NCI-H1417 treated with DMSO at 0.1 percent for 48 hours (cell line): ENCODE data around the gene SENP1.

Experiments
- DNase-seq: peaks from one replicate; lab custom pipeline; 2025; lab: John Stamatoyannopoulos, UW

The SENP1 gene

DNA sequence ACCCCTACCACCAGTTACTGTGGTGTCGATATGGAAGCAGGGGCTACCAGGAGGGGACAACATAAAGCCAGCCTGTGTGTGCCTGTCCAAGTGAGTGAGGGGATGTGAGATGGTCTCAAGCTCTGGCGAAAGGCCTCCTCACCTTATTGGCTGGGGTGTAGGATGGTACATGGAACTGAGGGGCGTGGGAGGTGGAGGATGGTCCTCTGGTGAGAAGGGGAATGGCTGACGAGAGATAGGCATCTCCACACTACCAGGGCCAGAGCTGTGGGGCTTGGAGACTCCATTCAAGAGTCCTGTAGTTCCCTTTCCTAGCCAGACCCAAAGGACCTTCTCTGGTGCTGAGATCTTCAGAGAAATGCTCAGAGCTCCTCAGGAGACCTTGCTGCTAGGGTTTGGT lies 69.1 kb downstream of the SENP1 start:
- no peak for DNase-seq

DNA sequence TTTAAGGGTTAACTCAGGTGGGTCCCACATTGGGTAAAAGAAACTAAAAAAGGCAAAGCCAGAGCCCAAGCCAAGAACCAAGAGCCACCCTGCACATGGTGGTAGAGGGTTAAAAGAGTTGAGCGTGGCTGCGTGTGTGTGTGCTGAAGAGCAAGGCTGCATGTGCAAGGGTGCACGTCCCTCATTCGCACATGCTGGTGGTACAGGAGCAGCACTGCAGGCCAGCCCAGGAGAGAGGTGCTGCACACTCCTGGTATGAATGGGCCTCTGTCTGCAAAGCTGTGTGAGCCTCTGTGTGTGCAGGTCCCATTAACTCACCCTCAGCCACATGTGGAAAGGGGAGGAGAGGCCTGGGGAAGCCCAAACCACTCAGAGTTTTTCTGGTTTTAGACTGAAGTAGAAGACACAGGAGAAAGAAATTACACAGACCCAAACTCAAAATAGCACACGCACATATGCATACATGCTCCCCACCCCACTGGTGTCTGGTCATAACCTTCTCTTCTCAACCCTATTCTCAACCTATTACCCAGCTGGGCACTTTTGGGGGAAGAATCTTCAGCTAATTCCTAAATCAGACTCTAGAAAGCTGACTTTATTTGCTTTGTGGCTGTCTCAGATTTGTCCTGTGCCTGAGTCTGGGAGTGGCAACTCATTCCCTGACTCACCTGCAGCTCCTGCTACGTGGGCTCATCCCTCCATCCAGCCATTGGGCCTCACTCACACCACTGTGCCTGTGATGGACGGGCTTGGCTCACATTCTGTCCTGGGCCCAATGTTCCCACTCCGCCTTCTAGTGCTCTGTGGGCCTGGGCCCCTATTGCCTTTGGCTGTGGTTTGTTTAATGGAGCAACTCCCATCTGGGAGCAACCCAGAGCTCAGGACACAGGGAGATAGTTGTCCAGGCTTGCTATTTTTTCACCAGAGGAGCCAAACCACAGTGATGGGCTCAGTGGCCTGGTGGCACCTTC lies 70.8 kb downstream of the SENP1 start:
- DNase-seq = no peak

DNA sequence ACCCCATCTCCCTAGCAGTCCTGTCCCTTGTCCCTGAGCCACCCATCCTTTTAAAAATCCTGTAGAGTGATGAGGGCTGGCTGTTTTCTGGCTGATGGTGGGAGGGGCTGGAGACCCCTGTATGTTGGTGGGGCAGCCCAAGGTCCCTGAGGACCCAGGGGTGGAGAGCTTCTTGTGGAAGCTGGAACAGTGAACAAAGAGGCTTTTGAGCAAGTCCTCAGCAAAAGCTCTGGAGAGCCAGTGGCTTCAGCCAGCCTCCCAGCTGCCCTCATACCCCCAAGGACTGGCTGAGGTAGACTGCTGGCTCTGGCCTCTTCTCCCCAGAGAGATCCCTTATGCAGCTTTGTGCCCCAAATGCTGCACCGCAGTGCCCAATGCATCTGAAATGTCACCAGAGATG lies 72.4 kb downstream of the SENP1 start:
- DNase-seq = no peak

DNA sequence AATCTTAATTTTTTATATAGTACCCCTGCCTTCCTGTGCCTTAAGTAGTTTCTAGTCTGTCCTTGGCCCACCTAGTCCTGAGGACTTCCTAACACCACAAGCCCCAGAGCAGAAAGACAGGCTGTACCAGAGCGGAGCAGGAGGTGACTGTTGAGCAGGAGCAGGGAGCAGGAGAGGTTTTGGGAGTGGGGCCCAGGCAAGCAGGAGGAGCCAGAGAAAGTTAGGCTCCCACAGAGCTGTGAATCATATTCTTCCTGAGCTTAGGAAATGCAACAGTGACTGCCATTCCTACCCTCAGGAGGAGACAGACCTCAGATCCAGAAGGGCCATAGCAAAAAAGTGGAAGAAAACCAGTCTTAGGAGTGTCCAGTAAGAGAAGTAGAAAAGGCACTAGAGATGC lies 73.3 kb downstream of the SENP1 start:
- DNase-seq = no peak

DNA sequence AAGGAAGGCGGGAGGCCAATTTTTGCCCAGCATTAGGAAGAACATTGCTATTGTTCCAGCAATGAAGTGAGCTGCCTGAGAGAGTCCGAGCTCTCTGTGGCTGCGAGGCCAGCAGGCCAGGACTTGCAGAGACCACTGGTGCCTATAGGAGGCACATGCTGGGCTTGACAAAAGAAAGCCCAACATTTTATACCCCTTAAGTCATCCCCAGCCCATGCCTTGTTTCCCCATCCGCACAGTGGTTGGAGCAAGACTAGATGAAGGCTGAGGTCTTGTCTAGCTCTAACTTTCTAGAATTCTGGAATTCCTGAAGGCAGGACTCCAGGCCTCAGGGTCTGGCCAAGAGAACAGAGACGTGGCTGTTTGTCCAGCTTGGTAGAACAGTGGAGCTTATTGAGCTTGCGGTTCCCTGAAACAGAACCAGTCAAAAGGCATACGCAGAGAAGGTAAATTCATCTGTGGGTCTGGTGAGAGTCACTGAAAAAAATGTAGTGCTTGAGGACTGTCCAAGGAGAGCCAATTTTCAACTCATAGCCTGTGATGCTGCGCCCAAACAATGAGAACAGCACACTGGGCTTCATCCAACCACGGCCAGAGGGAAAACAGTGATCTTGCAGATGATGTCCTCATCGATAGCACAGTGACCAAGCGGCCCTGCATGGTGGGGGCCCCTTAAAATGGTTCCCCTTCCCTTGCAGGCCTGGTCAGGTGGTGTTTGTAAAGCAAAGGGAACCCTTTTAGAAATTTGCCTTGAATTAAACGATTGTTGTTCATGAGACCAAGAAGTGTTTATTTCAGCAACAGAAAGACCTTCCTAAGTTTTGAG lies 74.5 kb downstream of the SENP1 start:
- DNase-seq = no peak

DNA sequence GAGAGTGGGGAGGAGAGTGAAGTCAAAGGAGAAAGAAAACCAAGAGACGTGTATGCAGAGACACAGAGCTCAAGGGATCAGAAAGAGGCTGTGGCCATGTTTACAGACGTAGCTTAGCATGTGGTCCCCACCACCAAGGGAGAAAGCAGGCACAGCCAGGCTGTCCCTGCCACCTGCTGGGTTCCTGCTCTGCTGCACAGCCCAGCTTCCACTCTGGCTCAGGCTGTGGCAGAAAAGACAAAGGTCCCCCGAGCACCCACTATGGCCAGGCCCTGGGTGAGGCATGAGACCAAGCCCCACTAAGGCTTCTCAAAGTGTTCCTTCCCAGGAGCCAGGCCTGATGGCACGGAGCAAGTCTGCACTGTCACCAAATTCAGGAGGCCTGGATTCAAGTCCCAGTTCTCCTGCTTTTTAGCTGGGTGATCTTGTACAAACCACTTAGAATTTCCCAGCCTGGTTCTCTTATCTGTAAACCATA lies 75.7 kb downstream of the SENP1 start:
- DNase-seq = no peak

DNA sequence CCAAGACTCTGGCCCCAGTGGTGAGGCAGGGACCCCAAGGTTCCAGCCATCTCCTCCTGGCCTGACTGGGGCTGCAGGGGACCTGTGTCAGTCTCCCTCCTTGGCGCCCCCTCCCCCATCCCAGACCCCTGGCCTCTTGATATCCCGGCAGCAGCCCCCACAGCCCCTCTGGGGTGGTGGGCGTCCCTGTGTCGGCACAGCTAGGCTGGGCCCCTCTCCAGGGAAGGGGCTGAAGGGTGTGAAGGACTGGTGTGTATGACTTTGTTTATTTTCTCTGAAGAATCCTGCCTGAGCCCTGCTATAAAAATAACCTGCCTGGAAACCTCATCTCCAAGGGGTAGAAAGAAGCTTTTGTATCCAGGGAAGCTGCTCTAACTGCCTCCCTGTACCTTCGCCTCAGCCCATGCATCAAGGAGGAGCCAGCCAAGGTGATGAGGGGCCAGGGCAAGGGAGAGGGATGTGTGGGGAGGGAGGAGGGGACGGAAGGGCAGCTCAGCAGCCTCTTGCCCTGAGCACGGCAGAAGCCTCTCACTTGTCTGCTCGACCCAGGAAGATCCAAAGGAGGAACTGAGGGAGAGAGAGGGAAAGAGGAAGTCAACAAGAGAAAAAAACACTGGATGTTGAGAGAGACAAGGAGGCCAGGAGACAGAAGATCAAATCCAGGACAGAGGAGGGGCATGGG lies 76.2 kb downstream of the SENP1 start:
- DNase-seq = no peak

DNA sequence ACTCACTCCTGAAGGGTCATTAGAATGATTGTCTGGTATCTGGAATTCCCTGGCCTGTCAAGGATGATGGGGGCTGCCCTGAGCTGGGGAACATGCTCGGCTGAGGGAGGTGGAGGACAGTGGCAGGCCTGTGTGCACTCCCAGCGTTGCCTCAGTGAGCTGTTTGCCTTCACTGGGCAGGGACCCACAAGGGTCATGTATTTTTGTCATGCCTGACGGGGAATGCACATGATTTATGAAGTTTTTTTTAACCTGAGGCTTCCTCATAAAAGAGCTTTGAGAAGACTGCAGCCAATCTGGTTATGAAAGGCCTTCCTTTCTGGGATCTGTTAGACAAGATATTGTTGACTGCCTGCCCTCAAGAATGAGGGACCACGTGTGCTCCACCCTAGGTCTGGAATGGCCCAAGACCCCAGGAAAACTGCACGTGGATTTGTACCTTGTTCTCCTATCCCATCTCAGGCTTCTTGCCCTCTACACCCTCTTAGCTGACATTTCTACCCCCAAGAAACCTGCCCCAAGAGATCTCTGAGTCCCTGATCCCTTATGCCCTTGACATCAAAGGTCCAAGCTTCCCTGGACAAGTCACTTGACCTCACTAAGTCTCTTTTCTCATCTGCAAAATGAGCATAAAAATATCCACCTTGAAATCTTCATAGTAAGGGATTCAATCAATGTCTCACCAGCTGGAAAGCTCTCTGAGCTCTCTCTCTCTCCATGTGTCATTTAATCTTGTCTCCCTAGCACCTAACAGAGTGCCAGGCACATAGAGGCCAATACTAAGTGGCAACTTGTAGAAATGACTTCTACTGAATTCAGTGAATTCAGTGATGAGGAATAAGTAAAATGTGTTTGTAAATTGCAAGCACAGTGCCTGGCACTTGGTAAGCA lies 77.1 kb downstream of the SENP1 start:
- DNase-seq = no peak

DNA sequence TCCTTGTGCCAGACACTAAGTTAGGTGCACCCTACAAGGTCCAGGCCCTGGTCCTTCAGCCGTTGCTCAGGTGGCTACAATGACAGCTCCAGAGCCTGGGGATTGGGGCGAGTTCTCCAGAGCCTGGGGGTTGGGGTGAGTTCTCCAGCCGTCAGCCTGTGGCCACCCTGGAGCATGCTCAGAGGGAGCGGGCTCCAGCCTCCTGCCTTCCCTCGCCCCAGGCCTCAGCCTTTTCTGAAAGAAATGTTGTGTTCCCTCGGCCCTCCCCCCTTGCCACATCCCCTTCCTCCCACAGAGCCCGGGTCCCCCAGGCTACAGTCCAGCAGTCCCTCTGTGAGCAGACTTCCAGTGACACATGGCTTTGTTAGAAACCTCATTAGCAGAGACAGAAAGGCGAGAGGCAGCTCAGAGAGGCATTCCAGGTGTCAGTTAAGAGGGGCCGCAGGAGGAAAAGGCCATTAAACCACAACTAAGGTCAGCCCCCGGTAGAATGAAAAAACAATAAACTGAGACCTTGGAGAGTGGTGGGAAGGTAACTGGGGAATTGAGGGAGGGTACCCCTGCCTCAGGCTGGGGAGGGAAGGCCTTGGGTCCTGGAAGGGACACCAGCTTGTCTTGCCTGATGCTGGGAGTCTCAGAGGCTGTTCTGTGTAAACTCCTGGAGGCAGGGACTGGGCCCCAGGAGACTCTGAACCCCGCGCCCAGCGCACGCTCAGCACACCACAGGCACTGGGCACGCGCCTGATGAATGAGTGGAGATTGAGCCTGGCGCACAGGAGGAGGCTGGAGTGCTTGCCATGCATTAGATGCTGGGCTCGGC lies 78.5 kb downstream of the SENP1 start:
- DNase-seq = no peak

DNA sequence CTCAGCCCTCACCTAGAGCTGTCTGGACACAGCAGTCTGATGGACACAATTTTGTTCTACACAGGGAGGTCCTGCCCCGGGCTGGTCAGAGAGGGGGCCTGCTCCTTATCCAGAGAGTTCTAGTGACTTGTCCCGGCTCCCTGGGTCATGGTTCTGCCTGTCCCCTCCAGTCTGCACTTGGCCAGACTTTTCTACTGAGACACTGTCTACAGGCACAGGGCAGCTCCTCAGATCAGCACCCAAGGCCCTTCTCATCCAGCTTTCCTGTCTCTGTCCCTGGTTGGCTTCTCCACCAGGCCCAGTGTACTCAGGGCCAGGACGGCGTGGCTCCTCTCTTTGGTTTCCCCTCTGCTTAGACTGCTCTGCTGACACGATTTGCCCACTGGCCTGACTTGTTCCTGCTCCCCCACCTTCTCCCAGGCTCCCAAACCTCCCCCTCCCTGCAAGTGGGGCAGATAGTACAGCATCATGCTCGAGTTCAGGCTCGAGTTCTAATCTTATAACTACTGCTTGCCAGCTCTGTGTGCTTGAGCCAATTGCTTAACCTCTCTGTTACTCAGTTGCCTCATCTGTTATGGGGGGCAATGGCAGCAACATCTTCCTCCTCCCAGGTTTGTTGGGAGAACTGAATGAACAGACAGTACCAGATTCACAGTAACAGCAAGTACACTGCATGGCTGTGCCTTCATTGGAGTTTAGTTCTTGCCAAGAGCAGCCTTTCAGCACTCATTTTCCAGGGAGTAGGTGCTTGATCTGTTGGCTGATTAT lies 79.6 kb downstream of the SENP1 start:
- DNase-seq = no peak

DNA sequence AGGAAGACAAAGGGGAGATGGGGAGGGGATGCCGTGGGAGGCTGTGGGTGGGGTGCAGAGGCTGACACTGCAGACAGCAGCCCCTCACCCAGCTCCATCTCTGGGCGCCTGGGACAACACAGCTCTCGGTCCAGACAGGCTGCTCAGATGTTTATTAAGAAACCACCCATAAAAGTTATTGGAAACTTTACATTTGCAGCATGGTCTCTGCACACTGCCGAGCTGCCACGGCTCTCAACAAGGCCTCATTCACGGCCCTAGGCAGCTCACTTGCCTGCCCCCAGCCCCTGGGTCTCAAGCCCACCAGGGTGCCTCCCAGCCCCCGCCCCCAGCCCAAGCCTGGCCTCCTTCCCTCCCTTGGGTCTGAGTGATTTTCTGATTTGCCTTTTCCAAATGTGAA lies 80.6 kb downstream of the SENP1 start:
- no peak for DNase-seq

DNA sequence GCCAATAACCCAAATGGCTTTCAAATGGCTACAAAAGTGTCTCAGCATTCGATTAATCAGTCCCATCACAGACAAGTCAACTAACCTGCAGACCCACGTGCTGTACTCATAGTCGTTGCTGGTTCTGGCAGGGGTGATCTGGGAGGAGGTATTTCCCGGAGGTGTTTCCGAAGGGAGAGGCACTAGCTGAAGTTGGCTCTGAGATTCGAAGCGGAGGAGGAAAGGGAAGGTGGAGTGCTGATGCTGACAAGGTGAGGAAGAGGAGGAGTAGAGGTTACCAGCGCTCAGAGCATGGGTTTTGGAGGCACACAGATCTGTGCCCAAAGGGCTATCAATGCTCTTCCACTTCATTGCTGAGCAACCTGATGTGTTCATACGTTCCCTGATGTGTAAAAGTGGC lies 81.1 kb downstream of the SENP1 start:
- no peak for DNase-seq

DNA sequence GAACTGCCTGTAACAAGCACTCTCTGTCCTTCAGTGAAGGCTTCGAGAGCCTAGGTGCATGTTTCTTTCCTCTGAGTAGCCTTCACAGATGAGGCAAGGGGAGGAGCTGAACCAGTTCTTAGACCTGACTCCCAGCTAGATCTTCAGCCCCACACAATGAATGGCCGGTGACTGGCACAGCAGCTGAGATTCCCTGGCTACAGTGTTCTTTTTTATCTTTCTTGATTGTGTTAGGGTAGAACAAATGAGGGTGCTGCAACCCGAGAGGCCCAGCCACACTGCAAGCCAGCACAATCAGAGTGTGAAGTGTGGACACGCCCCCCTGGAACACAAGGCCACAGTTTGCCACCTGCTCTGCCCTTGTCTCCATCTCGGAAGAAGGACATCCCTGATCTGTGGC lies 82.5 kb downstream of the SENP1 start:
- DNase-seq = no peak

DNA sequence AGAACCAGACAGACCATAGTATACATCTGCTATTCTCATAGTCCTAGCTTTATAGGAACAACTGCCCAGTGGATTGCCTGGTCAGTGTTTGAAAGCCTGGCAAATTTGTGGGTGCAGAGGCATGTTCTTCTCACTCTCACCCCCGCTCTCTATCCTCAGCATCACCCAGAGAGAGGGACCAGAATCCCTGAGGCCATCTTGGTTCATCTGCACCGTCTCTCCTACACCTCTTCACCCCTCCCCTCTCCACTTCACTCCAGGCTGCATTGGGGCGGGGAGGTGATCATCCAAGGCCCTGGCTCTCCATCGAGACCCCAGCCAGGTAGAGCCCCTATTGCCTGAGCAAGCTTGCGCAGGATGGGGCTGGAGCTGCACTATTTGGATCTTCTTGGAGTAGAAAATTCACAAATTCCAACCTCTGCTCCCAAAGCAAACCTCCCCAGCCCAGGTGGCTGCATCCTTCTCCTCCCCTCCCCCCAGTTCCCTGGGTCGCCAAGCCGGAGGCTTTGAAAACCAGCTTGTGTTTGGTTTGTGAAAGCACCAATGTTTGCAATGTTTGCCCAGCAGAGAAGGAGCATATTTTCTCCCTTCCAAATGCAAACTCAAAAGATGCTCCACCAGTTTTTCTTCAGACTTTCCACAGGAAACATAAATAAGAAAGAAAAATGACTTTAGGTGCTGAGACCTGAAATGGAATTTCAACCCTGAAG lies 83.0 kb downstream of the SENP1 start:
- no peak for DNase-seq

DNA sequence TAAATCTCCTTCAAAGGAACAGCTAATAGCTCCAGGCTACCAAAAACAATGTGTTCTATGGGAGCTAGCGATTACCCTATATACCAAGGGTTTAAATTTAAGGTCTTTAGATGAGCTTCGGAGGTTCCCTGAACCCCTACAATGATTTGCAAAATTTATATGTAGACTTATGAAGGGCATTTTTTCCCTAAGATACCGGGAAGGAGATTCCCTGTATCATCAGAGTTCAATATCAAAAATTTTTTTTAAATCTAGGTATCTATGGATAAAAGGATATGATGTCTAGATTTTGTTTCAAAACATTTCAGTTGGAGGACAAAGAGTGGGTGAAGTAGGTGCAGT lies 83.7 kb downstream of the SENP1 start:
- no peak for DNase-seq

DNA sequence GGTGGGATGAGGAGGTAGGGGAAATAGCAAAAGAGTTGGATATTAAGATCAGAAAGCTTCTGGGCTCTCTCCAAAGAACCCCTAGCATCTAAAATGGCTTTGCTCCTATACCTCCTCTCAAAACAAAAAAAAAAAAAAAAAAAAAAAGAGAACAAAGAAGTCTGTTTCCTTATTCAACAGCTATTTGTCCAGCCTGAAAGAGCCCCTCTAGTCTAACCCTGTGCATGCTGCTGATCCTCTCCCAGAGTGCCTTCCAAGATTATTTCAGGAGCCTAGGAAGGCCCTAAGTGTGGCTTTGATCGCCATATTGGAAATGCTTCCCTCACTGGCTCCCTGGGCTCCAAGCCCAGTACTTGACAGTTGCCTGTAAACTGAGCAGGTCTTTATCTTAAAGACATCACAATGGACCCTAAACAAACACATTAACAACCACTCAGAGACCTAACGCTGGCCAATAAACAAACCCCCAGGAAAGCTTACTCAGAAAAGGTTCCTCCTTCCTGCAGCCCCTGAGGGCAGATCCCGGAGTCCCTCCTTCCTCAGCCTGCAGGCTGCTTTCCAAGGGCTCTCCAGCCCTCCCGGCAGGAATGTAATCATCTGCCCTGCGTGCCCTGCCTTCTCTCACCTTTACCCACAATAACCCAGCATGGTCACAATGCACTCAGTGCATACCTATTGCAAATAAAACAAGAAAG lies 84.2 kb downstream of the SENP1 start:
- DNase-seq = peak; percentile 39

DNA sequence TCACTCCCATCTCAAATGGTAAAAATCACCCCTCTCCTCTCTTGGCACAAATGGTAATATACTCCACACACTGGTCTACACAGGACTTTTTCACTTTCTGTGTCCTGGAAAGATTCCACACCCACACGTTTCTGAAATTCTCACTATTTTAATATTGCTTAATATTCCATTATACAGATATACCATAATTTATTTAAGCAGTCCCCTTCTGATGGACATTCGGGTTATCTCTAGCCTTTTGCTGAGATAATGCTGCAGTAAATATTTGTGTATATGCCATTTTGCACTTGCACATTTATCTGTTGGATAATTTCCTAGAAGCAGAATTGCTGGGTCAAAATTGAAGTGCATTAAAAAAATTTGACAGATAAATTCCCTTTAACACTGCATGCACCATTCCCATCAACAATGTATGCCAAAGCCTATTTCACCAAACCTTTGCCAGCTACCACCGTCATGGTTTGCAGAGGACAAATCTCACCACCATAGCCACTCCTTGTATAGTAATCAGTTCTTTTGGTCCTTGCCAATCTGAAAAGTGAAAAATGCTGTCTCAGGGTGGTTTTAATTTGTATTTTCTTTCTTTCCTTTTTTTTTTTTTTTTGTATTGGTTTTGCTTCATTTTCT lies 86.1 kb downstream of the SENP1 start:
- no peak for DNase-seq

DNA sequence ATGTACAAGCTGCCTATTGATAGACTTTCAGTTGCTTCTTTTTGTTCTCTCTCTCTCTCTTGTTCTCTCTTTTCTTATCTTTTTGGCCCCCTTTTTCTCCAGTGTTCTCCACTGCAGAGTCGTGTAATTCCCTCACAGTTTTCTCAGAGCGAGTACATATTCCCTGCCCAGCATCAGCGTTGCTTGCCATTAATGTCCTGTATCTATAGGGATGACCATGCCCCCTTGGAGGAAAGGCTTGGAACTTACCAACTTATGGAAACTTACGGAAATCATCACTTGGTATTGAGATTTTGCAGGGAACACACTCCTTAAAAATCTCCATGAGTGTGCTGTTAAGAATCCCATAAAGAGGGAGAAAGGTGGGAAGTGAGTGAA lies 87.3 kb downstream of the SENP1 start:
- DNase-seq = no peak
